Measurements from ENCODE around the gene ARHGEF5.
"Not testable (repeated sequence)": the region's sequence is repeated elsewhere in the genome, so short reads cannot be mapped to it uniquely, and the experiment has no call there.

The ARHGEF5 gene

GRCh38 chr7:144330044-144330443 lies 25.2 kb upstream of the ARHGEF5 start:
- H3K27me3 ChIP-seq (ENCODE audit: low read depth, low read length); H4K20me1 ChIP-seq (ENCODE audit: insufficient read depth, low read length); H2AFZ ChIP-seq (ENCODE audit: low read depth, low read length); H3K79me2 ChIP-seq (ENCODE audit: low read length); H3K36me3 ChIP-seq (replicated peaks; ENCODE audit: low read depth, low read length); H3K9me3 ChIP-seq (ENCODE audit: insufficient read depth, low read length); H3K9ac ChIP-seq (ENCODE audit: low read length); H3K4me2 ChIP-seq (ENCODE audit: low read length); H3K4me1 ChIP-seq (ENCODE audit: low read length); H3K27ac ChIP-seq (ENCODE audit: low read length); H3K4me3 ChIP-seq (ENCODE audit: low read length): not testable (repeated sequence)

GRCh38 chr7:144331221-144331995 lies 23.8 kb upstream of the ARHGEF5 start:
- H3K79me2 ChIP-seq (ENCODE audit: low read length); H3K9me3 ChIP-seq (ENCODE audit: insufficient read depth, low read length); H4K20me1 ChIP-seq (ENCODE audit: insufficient read depth, low read length); H3K4me3 ChIP-seq (ENCODE audit: low read length); H3K27me3 ChIP-seq (ENCODE audit: low read depth, low read length); H2AFZ ChIP-seq (ENCODE audit: low read depth, low read length); H3K27ac ChIP-seq (ENCODE audit: low read length); H3K36me3 ChIP-seq (replicated peaks; ENCODE audit: low read depth, low read length); H3K4me2 ChIP-seq (ENCODE audit: low read length); H3K9ac ChIP-seq (ENCODE audit: low read length); H3K4me1 ChIP-seq (ENCODE audit: low read length): not testable (repeated sequence)

GRCh38 chr7:144331996-144332288 lies 23.3 kb upstream of the ARHGEF5 start:
- H3K4me1 ChIP-seq (ENCODE audit: low read length); H3K4me2 ChIP-seq (ENCODE audit: low read length); H3K27ac ChIP-seq (ENCODE audit: low read length); H4K20me1 ChIP-seq (ENCODE audit: insufficient read depth, low read length); H3K9ac ChIP-seq (ENCODE audit: low read length); H3K4me3 ChIP-seq (ENCODE audit: low read length); H3K27me3 ChIP-seq (ENCODE audit: low read depth, low read length); H2AFZ ChIP-seq (ENCODE audit: low read depth, low read length); H3K9me3 ChIP-seq (ENCODE audit: insufficient read depth, low read length); H3K36me3 ChIP-seq (replicated peaks; ENCODE audit: low read depth, low read length); H3K79me2 ChIP-seq (ENCODE audit: low read length): not testable (repeated sequence)

GRCh38 chr7:144348625-144349024 lies 6.6 kb upstream of the ARHGEF5 start:
- not testable (repeated sequence) for H2AFZ ChIP-seq (ENCODE audit: low read depth, low read length); H3K27me3 ChIP-seq (ENCODE audit: low read depth, low read length); H3K9ac ChIP-seq (ENCODE audit: low read length); H3K4me3 ChIP-seq (ENCODE audit: low read length); H3K4me2 ChIP-seq (ENCODE audit: low read length); H4K20me1 ChIP-seq (ENCODE audit: insufficient read depth, low read length); H3K9me3 ChIP-seq (ENCODE audit: insufficient read depth, low read length); H3K79me2 ChIP-seq (ENCODE audit: low read length); H3K27ac ChIP-seq (ENCODE audit: low read length); H3K36me3 ChIP-seq (replicated peaks; ENCODE audit: low read depth, low read length); H3K4me1 ChIP-seq (ENCODE audit: low read length)

- not testable (repeated sequence) for H3K4me1 ChIP-seq (ENCODE audit: low read length); H3K9ac ChIP-seq (ENCODE audit: low read length); H3K36me3 ChIP-seq (replicated peaks; ENCODE audit: low read depth, low read length); H3K4me2 ChIP-seq (ENCODE audit: low read length); H2AFZ ChIP-seq (ENCODE audit: low read depth, low read length); H4K20me1 ChIP-seq (ENCODE audit: insufficient read depth, low read length); H3K79me2 ChIP-seq (ENCODE audit: low read length); H3K9me3 ChIP-seq (ENCODE audit: insufficient read depth, low read length); H3K27me3 ChIP-seq (ENCODE audit: low read depth, low read length); H3K27ac ChIP-seq (ENCODE audit: low read length); H3K4me3 ChIP-seq (ENCODE audit: low read length)
Measured at GRCh38 chr7:144351667-144352066, 3.5 kb upstream of the ARHGEF5 start.

GRCh38 chr7:144356185-144356584 lies 983 bp downstream of the ARHGEF5 start:
- not testable (repeated sequence) for H3K36me3 ChIP-seq (replicated peaks; ENCODE audit: low read depth, low read length); H3K4me2 ChIP-seq (ENCODE audit: low read length); H3K9ac ChIP-seq (ENCODE audit: low read length); H3K27ac ChIP-seq (ENCODE audit: low read length); H3K79me2 ChIP-seq (ENCODE audit: low read length); H3K27me3 ChIP-seq (ENCODE audit: low read depth, low read length); H2AFZ ChIP-seq (ENCODE audit: low read depth, low read length); H3K4me1 ChIP-seq (ENCODE audit: low read length); H3K9me3 ChIP-seq (ENCODE audit: insufficient read depth, low read length); H4K20me1 ChIP-seq (ENCODE audit: insufficient read depth, low read length); H3K4me3 ChIP-seq (ENCODE audit: low read length)

- H3K4me2 ChIP-seq (ENCODE audit: low read length); H3K27me3 ChIP-seq (ENCODE audit: low read depth, low read length); H3K4me1 ChIP-seq (ENCODE audit: low read length); H3K27ac ChIP-seq (ENCODE audit: low read length); H2AFZ ChIP-seq (ENCODE audit: low read depth, low read length); H3K79me2 ChIP-seq (ENCODE audit: low read length); H3K4me3 ChIP-seq (ENCODE audit: low read length); H3K9ac ChIP-seq (ENCODE audit: low read length); H4K20me1 ChIP-seq (ENCODE audit: insufficient read depth, low read length); H3K9me3 ChIP-seq (ENCODE audit: insufficient read depth, low read length); H3K36me3 ChIP-seq (replicated peaks; ENCODE audit: low read depth, low read length): not testable (repeated sequence)
Measured at GRCh38 chr7:144356860-144357259, 1.7 kb downstream of the ARHGEF5 start.

GRCh38 chr7:144362061-144362460 lies 6.9 kb downstream of the ARHGEF5 start:
- H3K36me3 ChIP-seq (replicated peaks; ENCODE audit: low read depth, low read length), result not testable (repeated sequence)

GRCh38 chr7:144365523-144365922 lies 10.3 kb downstream of the ARHGEF5 start:
- H2AFZ ChIP-seq (ENCODE audit: low read depth, low read length); H3K27me3 ChIP-seq (ENCODE audit: low read depth, low read length); H3K36me3 ChIP-seq (replicated peaks; ENCODE audit: low read depth, low read length); H4K20me1 ChIP-seq (ENCODE audit: insufficient read depth, low read length); H3K4me1 ChIP-seq (ENCODE audit: low read length); H3K79me2 ChIP-seq (ENCODE audit: low read length); H3K9me3 ChIP-seq (ENCODE audit: insufficient read depth, low read length); H3K9ac ChIP-seq (ENCODE audit: low read length); H3K4me2 ChIP-seq (ENCODE audit: low read length); H3K27ac ChIP-seq (ENCODE audit: low read length); H3K4me3 ChIP-seq (ENCODE audit: low read length): not testable (repeated sequence)

More at GRCh38 chr7:144362061-144362460, 6.9 kb downstream of the ARHGEF5 start:
- not testable (repeated sequence) for H2AFZ ChIP-seq (ENCODE audit: low read depth, low read length); H3K4me2 ChIP-seq (ENCODE audit: low read length); H3K9me3 ChIP-seq (ENCODE audit: insufficient read depth, low read length); H3K27me3 ChIP-seq (ENCODE audit: low read depth, low read length); H3K4me1 ChIP-seq (ENCODE audit: low read length); H3K27ac ChIP-seq (ENCODE audit: low read length); H4K20me1 ChIP-seq (ENCODE audit: insufficient read depth, low read length); H3K9ac ChIP-seq (ENCODE audit: low read length); H3K79me2 ChIP-seq (ENCODE audit: low read length); H3K4me3 ChIP-seq (ENCODE audit: low read length)

- H4K20me1 ChIP-seq (ENCODE audit: insufficient read depth, low read length); H3K9ac ChIP-seq (ENCODE audit: low read length); H3K36me3 ChIP-seq (replicated peaks; ENCODE audit: low read depth, low read length): not testable (repeated sequence)
Measured at GRCh38 chr7:144367250-144367649, 12.0 kb downstream of the ARHGEF5 start.

More at GRCh38 chr7:144367250-144367649, 12.0 kb downstream of the ARHGEF5 start:
- H3K27me3 ChIP-seq (ENCODE audit: low read depth, low read length); H3K4me2 ChIP-seq (ENCODE audit: low read length); H3K4me1 ChIP-seq (ENCODE audit: low read length); H3K4me3 ChIP-seq (ENCODE audit: low read length); H3K79me2 ChIP-seq (ENCODE audit: low read length); H3K9me3 ChIP-seq (ENCODE audit: insufficient read depth, low read length); H2AFZ ChIP-seq (ENCODE audit: low read depth, low read length); H3K27ac ChIP-seq (ENCODE audit: low read length): not testable (repeated sequence)
